ENCODE data around the gene RANBP10. TPM values are rescaled to one million over a fixed set of nuclear protein-coding genes. Genes with fewer than 3 reads are reported as not detected.
A peak's percentile ranks its signal among the peaks of the same experiment; 100 is the strongest.

The RANBP10 gene
- total and polyA plus RNA-seq, 7 donors: 4.2 to 15.5 (median 7.5) TPM

DNA sequence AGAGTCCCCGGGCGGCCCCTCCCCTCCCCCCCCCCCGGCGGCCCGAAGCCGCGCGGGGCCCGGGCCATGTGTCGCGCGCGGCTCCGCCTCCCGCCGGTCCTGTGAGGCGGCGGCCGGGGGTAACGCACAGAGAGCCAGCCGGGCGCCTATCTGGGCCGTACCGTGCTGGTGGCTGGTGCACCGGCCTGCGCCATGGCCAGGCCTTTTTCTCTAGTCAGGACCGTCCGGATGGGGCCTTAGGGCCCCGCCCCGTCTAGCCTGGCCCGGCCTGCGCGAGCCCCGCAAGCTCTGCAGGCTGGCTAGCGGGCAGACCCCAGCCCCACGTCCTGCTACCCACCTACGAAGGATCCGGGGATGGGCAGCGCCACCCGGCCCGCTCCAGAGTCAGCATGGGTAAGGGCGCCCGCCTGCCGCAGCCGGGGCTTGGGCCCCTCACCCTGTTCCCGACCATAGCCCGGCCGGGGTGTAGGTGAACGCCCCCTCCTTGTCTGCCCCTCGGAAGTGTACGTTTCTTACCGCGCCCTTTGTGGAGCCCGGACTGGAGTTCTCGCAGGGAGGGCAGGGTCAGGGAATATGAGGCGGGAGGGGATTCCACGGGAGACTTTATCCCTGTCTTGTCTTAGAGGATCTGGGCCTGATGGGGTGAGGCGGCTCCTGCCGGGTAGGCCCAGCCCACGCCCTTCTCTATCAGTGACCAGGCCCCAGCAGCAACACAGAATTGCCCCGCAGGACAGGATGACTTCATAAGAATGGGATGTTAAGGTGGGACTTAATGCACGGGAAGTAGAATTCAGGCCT, 40.9 kb upstream of the RANBP10 start, which contains the start of gene CENPT:
Gene CENPT (minus strand): TSS at position 630 of the 798 bp plus-strand sequence. CDS start 13,834 bp downstream, outside the sequence.
- Histone ChIP-seq H3K27ac (peak within 1 kb of the TSS; percentile 96 to 99 (median 99)), H3K27me3 (no peaks in the 10 kb centered on the region), H3K4me3 (peak within 1 kb of the TSS; percentile 67 to 89 (median 85)), H3K4me1 (peaks cover 0 to 60% (median 54%) of the 10 kb centered on the region in 4 donors), H3K9me3 (no peaks in the 10 kb centered on the region), H3K36me3 (no peaks in the 10 kb centered on the region)
- intact Hi-C loops (cut with DNase I): loop anchor here (2.0 to 10.0 kb wide), 5 partner anchors 38 to 620 kb away; partner anchors contain the start of genes NRN1L, PSKH1, RANBP10 and RIPOR1
- 1% methylated on average over 62 of the region's 62 CpGs for WGBS, 2 donors
- peak; percentile 81 for DNase-seq
- TF ChIP-seq POLR2AphosphoS5 (IDR thresholded peaks at IDR 0.05) (no peak), EP300 (IDR thresholded peaks at IDR 0.05) (no peak), POLR2A (IDR thresholded peaks at IDR 0.05) (no peak)
- TF ChIP-seq, protein P1, sequence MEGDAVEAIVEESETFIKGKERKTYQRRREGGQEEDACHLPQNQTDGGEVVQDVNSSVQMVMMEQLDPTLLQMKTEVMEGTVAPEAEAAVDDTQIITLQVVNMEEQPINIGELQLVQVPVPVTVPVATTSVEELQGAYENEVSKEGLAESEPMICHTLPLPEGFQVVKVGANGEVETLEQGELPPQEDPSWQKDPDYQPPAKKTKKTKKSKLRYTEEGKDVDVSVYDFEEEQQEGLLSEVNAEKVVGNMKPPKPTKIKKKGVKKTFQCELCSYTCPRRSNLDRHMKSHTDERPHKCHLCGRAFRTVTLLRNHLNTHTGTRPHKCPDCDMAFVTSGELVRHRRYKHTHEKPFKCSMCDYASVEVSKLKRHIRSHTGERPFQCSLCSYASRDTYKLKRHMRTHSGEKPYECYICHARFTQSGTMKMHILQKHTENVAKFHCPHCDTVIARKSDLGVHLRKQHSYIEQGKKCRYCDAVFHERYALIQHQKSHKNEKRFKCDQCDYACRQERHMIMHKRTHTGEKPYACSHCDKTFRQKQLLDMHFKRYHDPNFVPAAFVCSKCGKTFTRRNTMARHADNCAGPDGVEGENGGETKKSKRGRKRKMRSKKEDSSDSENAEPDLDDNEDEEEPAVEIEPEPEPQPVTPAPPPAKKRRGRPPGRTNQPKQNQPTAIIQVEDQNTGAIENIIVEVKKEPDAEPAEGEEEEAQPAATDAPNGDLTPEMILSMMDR (IDR thresholded peaks at IDR 0.05): no peak

DNA sequence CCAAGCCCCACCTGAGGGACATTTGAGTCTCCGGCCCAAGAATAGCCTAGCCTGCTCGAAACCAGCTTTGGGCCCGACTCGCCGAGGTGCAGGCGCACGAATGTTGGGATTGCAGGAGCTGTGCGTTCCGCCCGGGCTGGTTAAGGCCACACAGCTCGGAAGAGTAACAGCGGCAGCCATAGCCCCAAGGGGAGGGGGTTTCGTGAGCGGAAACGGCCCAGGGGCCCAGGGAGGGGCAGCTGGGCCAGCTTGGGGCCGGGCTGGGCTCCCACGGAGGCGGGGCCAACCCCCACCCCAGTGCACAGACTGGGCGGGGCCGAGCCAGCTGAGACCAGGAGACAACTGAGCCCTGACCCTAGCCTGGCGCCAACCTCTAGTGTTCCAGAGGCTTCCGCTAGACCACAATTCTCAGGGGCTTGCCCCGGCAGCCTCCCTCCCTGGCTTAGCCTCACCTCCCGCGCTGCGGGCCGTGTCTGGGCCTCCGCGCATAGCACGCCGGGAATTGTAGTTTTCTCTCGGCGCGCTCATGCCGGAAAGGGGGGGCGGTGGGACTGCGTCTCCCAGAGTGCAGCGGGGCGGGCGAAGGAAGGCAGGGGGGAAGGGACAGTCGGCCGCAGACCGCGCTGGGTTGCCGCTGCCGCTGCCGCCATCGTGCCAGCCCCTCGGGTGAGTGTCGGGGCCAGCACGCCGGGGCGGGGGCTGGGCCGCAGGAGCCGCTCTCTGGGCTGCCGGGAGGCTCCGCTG, 40.1 kb upstream of the RANBP10 start, which contains the start of gene NUTF2:
Gene NUTF2 (plus strand): TSS at position 614 of the 744 bp plus-strand sequence. CDS start 18,198 bp downstream, outside the sequence.
- TF ChIP-seq POLR2AphosphoS5 (IDR thresholded peaks at IDR 0.05): peak; percentile 52 to 78 (median 72)
- TF ChIP-seq EP300 (IDR thresholded peaks at IDR 0.05): no peak
- TF ChIP-seq, protein P1 (IDR thresholded peaks at IDR 0.05): no peak
- peak; percentile 22 to 59 for TF ChIP-seq POLR2A (IDR thresholded peaks at IDR 0.05)
- H3K4me3 ChIP-seq: peak within 1 kb of the TSS; percentile 67 to 89 (median 85)
- H3K27me3 ChIP-seq: no peaks in the 10 kb centered on the region
- peak; percentile 97 for DNase-seq
- intact Hi-C loops (cut with DNase I): loop anchor here (2.0 to 10.0 kb wide), 5 partner anchors 38 to 619 kb away; partner anchors contain the start of genes NRN1L, PSKH1, RANBP10 and RIPOR1
- H3K27ac ChIP-seq: peak within 1 kb of the TSS; percentile 96 to 99 (median 99)
- H3K36me3 ChIP-seq: no peaks in the 10 kb centered on the region
- peaks cover 0 to 63% (median 56%) of the 10 kb centered on the region in 4 donors for H3K4me1 ChIP-seq
- no peaks in the 10 kb centered on the region for H3K9me3 ChIP-seq
- WGBS, 2 donors: 1% methylated on average over 57 of the region's 57 CpGs

DNA sequence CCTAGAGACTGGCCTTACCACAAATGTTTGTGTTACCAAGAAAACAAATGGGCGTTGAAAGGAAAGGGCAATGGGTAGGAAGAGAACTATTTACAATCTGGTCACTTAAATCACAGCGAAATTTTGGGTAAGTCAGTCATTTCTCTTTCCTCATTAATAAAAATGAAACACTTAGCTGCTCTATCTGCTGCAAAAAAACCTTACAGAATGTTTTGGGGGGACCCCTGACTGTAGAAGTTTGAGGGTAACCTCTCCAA, 39.6 kb upstream of the RANBP10 start:
- Histone ChIP-seq H3K9me3 (no peaks in the 10 kb centered on the region), H3K27ac (peak overlapping the region; percentile 96 to 99 (median 99)), H3K4me1 (peaks cover 0 to 63% (median 60%) of the 10 kb centered on the region in 4 donors), H3K4me3 (peak overlapping the region; percentile 67 to 89 (median 85)), H3K36me3 (no peaks in the 10 kb centered on the region), H3K27me3 (no peaks in the 10 kb centered on the region)
- TF ChIP-seq EP300 (IDR thresholded peaks at IDR 0.05): no peak
- TF ChIP-seq, protein P1 (IDR thresholded peaks at IDR 0.05): no peak
- no peak for TF ChIP-seq POLR2A (IDR thresholded peaks at IDR 0.05)
- TF ChIP-seq POLR2AphosphoS5 (IDR thresholded peaks at IDR 0.05): no peak
- no peak for DNase-seq
- intact Hi-C loops (cut with DNase I): loop anchor here (2.0 to 10.0 kb wide), 5 partner anchors 39 to 619 kb away; partner anchors contain the start of genes NRN1L, PSKH1, RANBP10 and RIPOR1
- WGBS, 2 donors: 8% methylated on average over 2 of the region's 2 CpGs

DNA sequence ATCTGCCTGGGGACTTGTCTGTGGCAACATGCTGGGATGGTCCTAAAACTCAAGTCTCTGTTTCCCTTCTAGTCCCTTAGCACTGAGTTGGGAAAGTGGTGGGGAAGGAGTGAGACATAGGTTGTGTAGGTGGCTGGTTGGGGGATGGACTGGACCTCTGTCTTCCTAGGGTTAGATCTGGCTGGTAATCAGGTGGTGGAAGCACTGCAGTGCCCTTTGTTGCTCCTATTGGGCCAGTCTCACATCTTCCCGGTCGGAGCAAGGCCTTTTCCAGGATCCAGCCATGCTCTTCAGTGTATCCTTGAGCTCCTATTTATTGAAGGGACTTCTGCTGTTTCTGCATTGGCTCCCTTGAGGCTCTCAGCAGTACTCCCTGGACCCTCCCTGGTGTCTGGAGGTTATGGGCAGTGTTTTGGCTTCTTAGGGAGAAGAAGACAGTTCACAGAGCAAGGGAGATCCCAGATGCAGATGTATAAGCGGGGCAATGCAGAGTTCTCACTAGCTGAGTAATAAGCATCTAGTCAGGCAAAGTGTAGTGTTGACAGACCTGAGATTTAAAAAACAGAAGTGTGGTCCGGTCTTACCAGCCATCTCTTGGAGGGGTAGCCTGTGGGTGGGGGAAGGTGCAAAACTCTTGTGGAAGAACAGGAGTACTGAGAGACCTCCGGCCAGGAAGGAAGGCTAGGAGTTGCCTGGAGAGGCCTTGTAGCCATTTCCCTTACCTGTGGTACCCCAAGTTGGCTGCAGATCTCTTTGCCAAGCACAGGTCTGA, 39.1 kb upstream of the RANBP10 start:
- TF ChIP-seq, protein P1 (IDR thresholded peaks at IDR 0.05): no peak
- no peak for TF ChIP-seq POLR2AphosphoS5 (IDR thresholded peaks at IDR 0.05)
- TF ChIP-seq EP300 (IDR thresholded peaks at IDR 0.05): no peak
- no peak for TF ChIP-seq POLR2A (IDR thresholded peaks at IDR 0.05)
- intact Hi-C loops (cut with DNase I): loop anchor here (2.0 to 10.0 kb wide), 5 partner anchors 39 to 618 kb away; partner anchors contain the start of genes NRN1L, PSKH1, RANBP10 and RIPOR1
- WGBS, 2 donors: 73 to 78% methylated on average over 5 of the region's 5 CpGs
- Histone ChIP-seq H3K9me3 (no peaks in the 10 kb centered on the region), H3K36me3 (no peaks in the 10 kb centered on the region), H3K27me3 (no peaks in the 10 kb centered on the region), H3K27ac (peak overlapping the region; percentile 96 to 99 (median 99)), H3K4me1 (peaks cover 0 to 62% (median 59%) of the 10 kb centered on the region in 4 donors), H3K4me3 (peak overlapping the region; percentile 67 to 89 (median 85))
- no peak for DNase-seq
